Osteoblast (primary cell): ENCODE measurements around the gene SEC14L3. TPM values are rescaled to one million over a fixed set of nuclear protein-coding genes. Genes with fewer than 3 reads are reported as not detected.

ENCODE experiments used
- DNase-seq: peaks from one replicate; pipeline ENCODE4 v3.0.0; 2011; ENCODE audit warnings: low spot score, mixed read lengths; ENCODE audit not compliant: insufficient read length; ENCODE audit errors: missing footprints
- H2AFZ ChIP-seq: 2 replicates; pipeline ENCODE4 v1.6.0; 2011; ENCODE audit warnings: mild to moderate bottlenecking, low read length
- H3K27ac ChIP-seq: 2 replicates; pipeline ENCODE4 v1.5.1; 2011; ENCODE audit warnings: mild to moderate bottlenecking, low read depth, low read length, moderate library complexity
- H3K27me3 ChIP-seq: 2 replicates; pipeline ENCODE4 v1.6.0; 2012; ENCODE audit warnings: mild to moderate bottlenecking, control low read depth, inconsistent platforms, low read length, moderate library complexity; ENCODE audit not compliant: insufficient read depth
- H3K36me3 ChIP-seq: 2 replicates; pipeline ENCODE4 v1.5.1; 2011; ENCODE audit warnings: mild to moderate bottlenecking, low read length, control low read depth, moderate library complexity; ENCODE audit not compliant: insufficient read depth
- H3K4me1 ChIP-seq: 2 replicates; pipeline ENCODE4 v1.5.1; 2011; ENCODE audit warnings: mild to moderate bottlenecking, low read length, control low read depth, moderate library complexity; ENCODE audit not compliant: insufficient read depth
- H3K4me2 ChIP-seq: 2 replicates; pipeline ENCODE4 v1.6.0; 2011; ENCODE audit warnings: mild to moderate bottlenecking, low read length; ENCODE audit not compliant: insufficient read depth
- H3K4me3 ChIP-seq: fragments of 200-600 bp; sonication (generic); 3 replicates; pipeline ENCODE4 v1.5.1; 2012; ENCODE audit warnings: mild to moderate bottlenecking, low read length, inconsistent platforms; ENCODE audit not compliant: insufficient read depth
- H3K79me2 ChIP-seq: 2 replicates; pipeline ENCODE4 v1.6.0; 2012; ENCODE audit warnings: mild to moderate bottlenecking, low read length, control low read depth, inconsistent platforms; ENCODE audit not compliant: insufficient read depth
- H3K9me3 ChIP-seq: 2 replicates; pipeline ENCODE4 v1.5.1; 2011; ENCODE audit warnings: low read depth, low read length, control low read depth
- H4K20me1 ChIP-seq: 2 replicates; pipeline ENCODE4 v1.6.0; 2012; ENCODE audit warnings: mild to moderate bottlenecking, low read length, control low read depth; ENCODE audit not compliant: insufficient read depth
- CTCF ChIP-seq: IDR thresholded peaks from 2 replicates; pipeline ENCODE4 v1.5.1; 2011; ENCODE audit warnings: mild to moderate bottlenecking, low read depth, low read length, moderate library complexity; ENCODE audit errors: extremely low read depth
- total RNA-seq: library from RNA; depleted of rRNA; stranded (reverse); fragments of >200 nt; gene quantifications from 2 replicates; pipeline ENCODE4 v1.2.3, GENCODE V29; 2012

SEC14L3 gene
- total RNA-seq, 1 donor = not detected

DNA sequence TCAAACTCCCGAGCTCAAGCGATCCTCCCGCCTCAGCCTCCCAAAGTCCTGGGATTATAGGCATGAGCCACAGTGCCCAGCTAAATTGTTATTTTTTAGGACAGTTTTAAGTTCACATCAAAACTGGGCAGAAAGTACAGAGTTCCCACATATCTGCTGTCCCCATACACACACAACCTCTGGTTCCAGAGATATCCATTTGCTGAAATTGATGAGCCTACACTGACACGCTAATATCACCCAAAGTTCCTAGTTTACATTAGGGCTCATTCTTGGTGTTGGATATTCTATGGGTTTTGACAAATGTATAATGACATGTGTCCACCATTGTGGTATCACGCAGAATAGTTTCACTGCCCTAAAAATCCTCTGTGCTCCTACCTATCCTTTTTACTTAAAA is 36.4 kb upstream of the SEC14L3 start:
- Histone ChIP-seq H3K4me3 (no peak overlapping the region), H3K4me2 (no peak overlapping the region), H2AFZ (no peak overlapping the region), H3K4me1 (no peaks in the 10 kb centered on the region), H3K27me3 (peaks cover 35% of the 10 kb centered on the region), H3K9me3 (no peaks in the 10 kb centered on the region), H3K36me3 (no peaks in the 10 kb centered on the region), H3K79me2 (no peaks in the 10 kb centered on the region), H4K20me1 (no peaks in the 10 kb centered on the region), H3K27ac (no peak overlapping the region)
- no peak for DNase-seq
- no peak for TF ChIP-seq CTCF

- Histone ChIP-seq H3K9me3 (no peaks in the 10 kb centered on the region), H3K4me1 (no peaks in the 10 kb centered on the region), H3K79me2 (no peaks in the 10 kb centered on the region), H2AFZ (no peak overlapping the region), H4K20me1 (no peaks in the 10 kb centered on the region), H3K36me3 (no peaks in the 10 kb centered on the region), H3K4me3 (no peak overlapping the region), H3K27ac (no peak overlapping the region), H3K27me3 (peaks cover 39% of the 10 kb centered on the region), H3K4me2 (no peak overlapping the region)
- no peak for DNase-seq
- TF ChIP-seq CTCF = no peak
Observed at GRCh38 chr22:30507670-30508069, 35.9 kb upstream of the SEC14L3 start.

DNA sequence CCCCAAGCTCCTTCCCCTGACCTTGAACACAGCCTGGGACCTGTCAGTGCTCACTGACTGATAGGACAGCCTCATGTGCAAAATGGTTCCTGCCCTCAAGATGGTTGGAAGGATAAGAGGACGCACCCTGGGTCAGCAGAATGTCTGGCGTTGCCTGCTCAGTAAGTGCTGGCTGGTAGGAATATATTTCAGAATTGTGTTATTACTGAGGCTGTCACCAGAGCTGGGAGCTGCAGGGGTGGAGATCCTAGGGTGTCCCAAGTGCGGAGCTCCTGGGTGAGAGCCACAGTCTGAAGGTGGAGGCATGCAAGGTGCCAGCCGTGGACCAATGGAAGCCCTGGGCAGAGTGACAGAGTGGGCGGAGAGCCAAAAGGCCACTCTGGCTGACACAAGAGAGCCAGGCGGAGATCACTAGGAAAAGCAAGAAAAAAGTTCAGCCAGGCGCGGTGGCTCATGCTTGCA is 34.7 kb upstream of the SEC14L3 start:
- peaks cover 39% of the 10 kb centered on the region for H3K27me3 ChIP-seq
- no peaks in the 10 kb centered on the region for H4K20me1 ChIP-seq
- H3K4me3 ChIP-seq = no peak overlapping the region
- no peak for DNase-seq
- H3K4me2 ChIP-seq = no peak overlapping the region
- no peaks in the 10 kb centered on the region for H3K4me1 ChIP-seq
- no peaks in the 10 kb centered on the region for H3K9me3 ChIP-seq
- no peak for TF ChIP-seq CTCF
- no peak overlapping the region for H2AFZ ChIP-seq
- no peak overlapping the region for H3K27ac ChIP-seq
- no peaks in the 10 kb centered on the region for H3K36me3 ChIP-seq
- no peaks in the 10 kb centered on the region for H3K79me2 ChIP-seq

- Histone ChIP-seq H3K9me3 (no peaks in the 10 kb centered on the region), H3K27ac (no peak overlapping the region), H3K4me3 (no peak overlapping the region), H4K20me1 (no peaks in the 10 kb centered on the region), H3K36me3 (no peaks in the 10 kb centered on the region), H3K79me2 (no peaks in the 10 kb centered on the region), H3K27me3 (peaks cover 36% of the 10 kb centered on the region), H3K4me2 (no peak overlapping the region), H3K4me1 (no peaks in the 10 kb centered on the region), H2AFZ (no peak overlapping the region)
- no peak for TF ChIP-seq CTCF
- DNase-seq = no peak
Observed at GRCh38 chr22:30503551-30503950, 31.7 kb upstream of the SEC14L3 start.
